BJ (cell line): ENCODE results near the gene NR1H3. TPM values are rescaled to one million over a fixed set of nuclear protein-coding genes. Genes with fewer than 3 reads are reported as not detected.

Experiments used
- CTCF ChIA-PET: fragments of 350-600 bp; formaldehyde crosslinking; extraction: SDS; loops from one replicate; lab custom pipeline; 2021; ENCODE audit warnings: antibody characterized with exemption, inconsistent platforms; lab: Yijun Ruan, JAX
- POLR2A ChIA-PET: fragments of 300-600 bp; sonication (Branson Sonifier 250); formaldehyde crosslinking; extraction: SDS; loops from one replicate; lab custom pipeline; 2021; ENCODE audit warnings: antibody characterized with exemption; lab: Charles Lee
- DNase-seq: peaks from one replicate; pipeline ENCODE4 v3.0.0-alpha.2; 2011; ENCODE audit warnings: low read depth
- H3K27me3 ChIP-seq: 2 replicates; pipeline ENCODE4 v1.6.0; 2011; ENCODE audit warnings: low read length; ENCODE audit not compliant: control insufficient read depth, insufficient read depth
- H3K36me3 ChIP-seq: 2 replicates; pipeline ENCODE4 v1.5.1; 2011; ENCODE audit warnings: low read length; ENCODE audit not compliant: control insufficient read depth, insufficient read depth
- H3K4me3 ChIP-seq: 2 replicates; pipeline ENCODE4 v1.5.1; 2011; ENCODE audit warnings: low read depth, mild to moderate bottlenecking, control low read depth, low read length
- polyA plus RNA-seq: library from polyadenylated mRNA; depleted of rRNA; stranded (reverse); fragments of >200 nt; gene quantifications from 2 replicates; pipeline ENCODE4 v1.2.3, GENCODE V29; 2011
- TF ChIP-seq, protein P1 (sequence below): IDR thresholded peaks from 2 replicates; pipeline ENCODE4 v1.5.1; 2011; ENCODE audit warnings: low read depth, mild to moderate bottlenecking, control low read depth, inconsistent platforms, low read length, moderate library complexity; ENCODE audit not compliant: insufficient read depth

Gene NR1H3
- polyA plus RNA-seq, 1 experiment, result 25.9 TPM

DNA sequence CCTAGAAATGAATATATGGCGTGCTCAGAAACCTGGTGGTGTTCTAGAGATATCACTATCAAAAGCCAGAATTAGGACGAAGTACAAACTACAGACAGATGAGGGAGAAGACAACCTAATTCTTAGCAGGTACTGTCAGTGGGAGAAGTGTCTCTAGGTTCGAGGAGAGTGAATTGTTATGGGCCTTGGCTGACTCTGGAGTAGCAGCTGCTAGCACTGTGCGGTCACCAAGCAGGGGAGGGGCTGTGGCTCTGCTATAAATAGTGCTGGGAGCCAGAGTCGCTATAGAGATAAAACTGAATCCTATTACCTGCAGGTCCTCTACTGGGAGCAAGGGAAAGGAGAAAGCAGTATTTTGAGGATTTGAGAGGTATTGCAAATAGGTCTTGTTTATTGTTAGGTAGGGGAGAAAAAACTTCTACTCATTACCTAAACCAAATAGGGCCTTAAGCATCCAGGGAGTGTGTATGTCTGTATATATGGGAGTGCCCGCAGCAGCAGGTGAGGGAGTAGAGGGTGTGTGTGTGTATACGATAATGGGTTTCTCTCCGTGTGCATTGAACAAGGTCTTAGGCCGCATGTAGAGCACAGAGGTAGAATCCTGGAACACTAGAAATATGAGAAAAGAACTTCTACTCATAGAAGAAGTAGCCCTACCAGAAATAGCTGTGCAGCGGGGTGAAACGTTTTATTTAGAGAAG, 14.3 kb downstream of the NR1H3 start:
- H3K36me3 ChIP-seq, result peaks cover 18% of the 10 kb centered on the region
- no peak for DNase-seq
- no peaks in the 10 kb centered on the region for H3K27me3 ChIP-seq
- no peak overlapping the region for H3K4me3 ChIP-seq
- ChIA-PET POLR2A (interaction anchor here (0.6 kb wide), 1 partner anchor 48 kb away, joined by 3 read pairs; no protein-coding TSS in a partner anchor), CTCF (interaction anchor here (1.0 to 1.8 kb wide), 3 partner anchors 12 to 78 kb away, joined by 3 to 4 read pairs (median 3); no protein-coding TSS in a partner anchor)
- TF ChIP-seq, protein P1, sequence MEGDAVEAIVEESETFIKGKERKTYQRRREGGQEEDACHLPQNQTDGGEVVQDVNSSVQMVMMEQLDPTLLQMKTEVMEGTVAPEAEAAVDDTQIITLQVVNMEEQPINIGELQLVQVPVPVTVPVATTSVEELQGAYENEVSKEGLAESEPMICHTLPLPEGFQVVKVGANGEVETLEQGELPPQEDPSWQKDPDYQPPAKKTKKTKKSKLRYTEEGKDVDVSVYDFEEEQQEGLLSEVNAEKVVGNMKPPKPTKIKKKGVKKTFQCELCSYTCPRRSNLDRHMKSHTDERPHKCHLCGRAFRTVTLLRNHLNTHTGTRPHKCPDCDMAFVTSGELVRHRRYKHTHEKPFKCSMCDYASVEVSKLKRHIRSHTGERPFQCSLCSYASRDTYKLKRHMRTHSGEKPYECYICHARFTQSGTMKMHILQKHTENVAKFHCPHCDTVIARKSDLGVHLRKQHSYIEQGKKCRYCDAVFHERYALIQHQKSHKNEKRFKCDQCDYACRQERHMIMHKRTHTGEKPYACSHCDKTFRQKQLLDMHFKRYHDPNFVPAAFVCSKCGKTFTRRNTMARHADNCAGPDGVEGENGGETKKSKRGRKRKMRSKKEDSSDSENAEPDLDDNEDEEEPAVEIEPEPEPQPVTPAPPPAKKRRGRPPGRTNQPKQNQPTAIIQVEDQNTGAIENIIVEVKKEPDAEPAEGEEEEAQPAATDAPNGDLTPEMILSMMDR, result no peak

GRCh38 chr11:47272706-47273105, 14.9 kb downstream of the NR1H3 start:
- Histone ChIP-seq H3K36me3 (peaks cover 18% of the 10 kb centered on the region), H3K27me3 (no peaks in the 10 kb centered on the region), H3K4me3 (no peak overlapping the region)
- TF ChIP-seq, protein P1, result no peak
- DNase-seq, result no peak
- ChIA-PET CTCF (interaction anchor here (0.6 to 1.8 kb wide), 4 partner anchors 13 to 77 kb away, joined by 3 to 4 read pairs (median 4); no protein-coding TSS in a partner anchor), POLR2A (interaction anchor here (0.6 kb wide), 1 partner anchor 49 kb away, joined by 3 read pairs; no protein-coding TSS in a partner anchor)

DNA sequence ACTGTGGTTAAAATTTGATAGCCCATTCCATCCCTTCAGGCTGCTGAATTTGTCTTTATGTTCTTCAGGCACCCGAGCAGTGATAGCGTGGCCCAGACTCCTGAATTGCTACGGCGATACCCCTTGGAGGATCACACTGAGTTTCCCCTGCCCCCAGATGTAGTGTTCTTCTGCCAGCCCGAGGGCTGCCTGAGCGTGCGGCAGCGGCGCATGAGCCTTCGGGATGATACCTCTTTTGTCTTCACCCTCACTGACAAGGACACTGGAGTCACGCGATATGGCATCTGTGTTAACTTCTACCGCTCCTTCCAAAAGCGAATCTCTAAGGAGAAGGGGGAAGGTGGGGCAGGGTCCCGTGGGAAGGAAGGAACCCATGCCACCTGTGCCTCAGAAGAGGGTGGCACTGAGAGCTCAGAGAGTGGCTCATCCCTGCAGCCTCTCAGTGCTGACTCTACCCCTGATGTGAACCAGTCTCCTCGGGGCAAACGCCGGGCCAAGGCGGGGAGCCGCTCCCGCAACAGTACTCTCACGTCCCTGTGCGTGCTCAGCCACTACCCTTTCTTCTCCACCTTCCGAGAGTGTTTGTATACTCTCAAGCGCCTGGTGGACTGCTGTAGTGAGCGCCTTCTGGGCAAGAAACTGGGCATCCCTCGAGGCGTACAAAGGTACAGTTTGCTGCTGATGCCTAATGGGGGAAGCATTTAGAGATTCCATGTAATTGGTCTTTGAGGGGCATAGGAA, 16.9 kb downstream of the NR1H3 start:
- Histone ChIP-seq H3K4me3 (no peak overlapping the region), H3K36me3 (peaks cover 21% of the 10 kb centered on the region), H3K27me3 (no peaks in the 10 kb centered on the region)
- POLR2A ChIA-PET, result no interaction called here
- TF ChIP-seq, protein P1, result no peak
- DNase-seq, result no peak
- CTCF ChIA-PET, result interaction anchor here (0.8 to 0.9 kb wide), 3 partner anchors 10 to 16 kb away, joined by 3 read pairs; partner anchors contain the start of gene NR1H3

- DNase-seq, result no peak
- POLR2A ChIA-PET, result no interaction called here
Measured at GRCh38 chr11:47276923-47277322, 19.1 kb downstream of the NR1H3 start.

More at GRCh38 chr11:47276923-47277322, 19.1 kb downstream of the NR1H3 start:
- Histone ChIP-seq H3K4me3 (no peak overlapping the region), H3K27me3 (no peaks in the 10 kb centered on the region), H3K36me3 (peaks cover 25% of the 10 kb centered on the region)
- CTCF ChIA-PET, result no interaction called here
- TF ChIP-seq, protein P1, result no peak
